Ectodermal cell (in vitro differentiated cells): ENCODE data around the gene TMED1.

Experiments used
- H3K27ac ChIP-seq: 2 replicates; pipeline ENCODE4 v1.7.0; 2013; ENCODE audit warnings: mild to moderate bottlenecking, low read depth, low read length; ENCODE audit not compliant: insufficient read depth, poor library complexity, severe bottlenecking
- H3K27me3 ChIP-seq: 2 replicates; pipeline ENCODE4 v1.7.0; 2013; ENCODE audit warnings: mild to moderate bottlenecking, low read length; ENCODE audit not compliant: insufficient read depth, control insufficient read depth, poor library complexity, severe bottlenecking
- H3K36me3 ChIP-seq: one replicate; pipeline ENCODE4 v1.7.0; 2013; ENCODE audit warnings: low read length; ENCODE audit not compliant: control insufficient read depth, insufficient read depth
- H3K4me1 ChIP-seq: one replicate; pipeline ENCODE4 v1.7.0; 2013; ENCODE audit warnings: low read length; ENCODE audit not compliant: control insufficient read depth, insufficient read depth
- H3K4me3 ChIP-seq: 2 replicates; pipeline ENCODE4 v1.7.0; 2013; ENCODE audit warnings: low read depth, low read length, control low read depth; ENCODE audit not compliant: insufficient read depth
- H3K9me3 ChIP-seq: 2 replicates; pipeline ENCODE4 v1.7.0; 2013; ENCODE audit warnings: mild to moderate bottlenecking, low read length, moderate library complexity; ENCODE audit not compliant: control insufficient read depth
- WGBS, 2 experiments: methylation state at CpG; one replicate each; pipeline ENCODE4 v1.1.7; 2013; ENCODE audit warnings: missing lambda C conversion rate in 2 of 2; 5-methylcytosine and 5-hydroxymethylcytosine counted together

The TMED1 gene

DNA sequence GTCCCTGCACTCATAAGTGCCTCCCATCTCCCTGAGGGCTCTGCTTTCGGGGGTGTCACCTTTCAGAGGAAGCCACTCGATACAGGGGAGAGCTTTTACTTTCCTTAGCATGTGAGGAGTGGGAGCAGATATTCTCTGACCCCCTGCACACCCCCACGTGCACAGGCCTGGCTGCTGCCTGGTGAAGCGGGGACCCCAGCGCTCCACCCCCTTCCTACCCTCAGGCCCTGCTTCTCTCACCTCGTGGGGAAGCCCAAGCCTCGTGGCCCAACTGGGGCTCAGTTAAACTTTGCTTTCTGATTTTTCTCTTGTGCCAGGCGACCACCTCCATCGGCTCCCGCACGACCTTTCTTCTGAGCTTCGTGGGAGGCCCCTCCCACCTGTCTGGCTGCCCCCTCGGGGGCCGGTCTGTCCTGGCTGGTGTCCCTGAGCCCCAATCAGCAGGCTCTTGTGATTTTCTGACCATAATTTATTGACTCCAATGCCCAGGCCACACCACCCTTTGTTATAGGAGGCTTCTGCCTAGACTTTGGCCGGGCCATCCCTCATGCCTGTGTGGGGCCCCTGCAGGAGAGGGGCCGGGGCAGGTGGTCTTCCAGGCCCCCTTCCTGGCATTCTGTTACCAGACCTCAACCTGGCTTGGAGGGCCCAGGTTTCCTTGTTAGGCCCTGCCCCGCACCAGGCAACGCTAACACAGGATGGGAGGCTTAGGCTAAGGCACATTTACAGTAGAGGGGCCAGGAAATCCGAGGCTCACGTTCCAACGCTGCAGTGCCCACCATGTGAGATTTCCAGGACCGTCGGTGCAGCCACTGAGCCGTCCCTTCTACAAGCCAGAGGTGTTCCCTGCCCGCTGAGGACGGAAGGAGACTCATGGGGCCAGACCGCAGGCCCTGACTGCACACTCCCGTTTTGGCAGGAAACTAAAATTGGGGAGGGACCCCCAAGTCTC is 3.7 kb downstream of the TMED1 start:
- Histone ChIP-seq H3K4me1 (no peaks in the 10 kb centered on the region), H3K27me3 (no peaks in the 10 kb centered on the region), H3K4me3 (no peak overlapping the region), H3K9me3 (no peaks in the 10 kb centered on the region), H3K36me3 (peaks cover 3% of the 10 kb centered on the region), H3K27ac (no peak overlapping the region)
- WGBS, 2 experiments = 94% methylated on average over 28 of the region's 28 CpGs

GRCh38 chr19:10830931-10831779 is 4.9 kb downstream of the TMED1 start:
- Histone ChIP-seq H3K27ac (no peak overlapping the region), H3K9me3 (no peaks in the 10 kb centered on the region), H3K4me1 (no peaks in the 10 kb centered on the region), H3K27me3 (no peaks in the 10 kb centered on the region), H3K36me3 (peaks cover 3% of the 10 kb centered on the region), H3K4me3 (no peak overlapping the region)
- 88 to 90% methylated on average over 33 of the region's 33 CpGs for WGBS, 2 experiments

GRCh38 chr19:10830370-10830769 is 5.6 kb downstream of the TMED1 start:
- Histone ChIP-seq H3K9me3 (no peaks in the 10 kb centered on the region), H3K27ac (no peak overlapping the region), H3K36me3 (peaks cover 3% of the 10 kb centered on the region), H3K27me3 (no peaks in the 10 kb centered on the region), H3K4me3 (no peak overlapping the region), H3K4me1 (no peaks in the 10 kb centered on the region)
- WGBS, 2 experiments = 92 to 95% methylated on average over 7 of the region's 7 CpGs

GRCh38 chr19:10829967-10830366 is 6.0 kb downstream of the TMED1 start:
- Histone ChIP-seq H3K27ac (no peak overlapping the region), H3K36me3 (peaks cover 3% of the 10 kb centered on the region), H3K4me3 (no peak overlapping the region), H3K27me3 (no peaks in the 10 kb centered on the region), H3K4me1 (no peaks in the 10 kb centered on the region), H3K9me3 (no peaks in the 10 kb centered on the region)
- 95 to 97% methylated on average over 16 of the region's 16 CpGs for WGBS, 2 experiments

DNA sequence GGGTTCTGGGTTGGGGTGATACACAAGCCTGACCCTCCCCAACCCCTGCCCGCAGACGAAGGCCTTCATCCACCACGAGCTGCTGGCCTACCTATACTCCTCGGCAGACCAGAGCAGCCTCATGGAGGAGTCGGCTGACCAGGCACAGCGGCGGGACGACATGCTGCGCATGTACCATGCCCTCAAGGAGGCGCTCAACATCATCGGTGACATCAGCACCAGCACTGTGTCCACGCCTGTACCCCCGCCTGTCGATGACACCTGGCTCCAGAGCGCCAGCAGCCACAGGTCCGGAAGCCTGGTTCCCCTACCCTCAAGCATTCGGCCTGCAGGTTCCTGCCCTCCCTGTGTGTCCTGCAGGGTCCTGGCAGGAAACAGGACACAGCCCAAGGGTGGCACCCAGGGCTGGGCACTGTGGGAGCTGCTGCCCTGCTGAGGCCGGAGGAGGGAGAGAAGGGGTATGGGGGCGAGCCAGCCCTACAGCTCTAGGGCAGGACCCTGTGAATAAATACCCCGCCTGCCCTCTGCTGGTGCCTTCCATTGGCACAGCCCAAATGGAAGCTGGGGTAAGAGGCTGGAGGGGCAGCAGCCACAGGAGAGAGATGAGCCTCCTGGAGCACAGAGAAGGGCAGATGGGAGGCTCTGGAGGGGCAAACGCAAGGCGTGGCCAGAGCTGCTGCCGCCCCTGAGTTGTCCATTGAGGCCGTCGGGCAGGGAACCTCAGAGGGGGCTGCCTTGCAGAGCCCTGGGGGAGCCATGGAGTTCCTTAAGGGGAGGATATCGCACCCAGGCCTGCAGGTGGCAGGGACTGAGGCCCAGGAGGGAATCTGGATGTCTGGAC is 6.8 kb downstream of the TMED1 start:
- Histone ChIP-seq H3K9me3 (no peaks in the 10 kb centered on the region), H3K4me3 (no peak overlapping the region), H3K27ac (peak overlapping the region; percentile 16), H3K36me3 (peaks cover 5% of the 10 kb centered on the region), H3K27me3 (no peaks in the 10 kb centered on the region), H3K4me1 (no peaks in the 10 kb centered on the region)
- 92 to 95% methylated on average over 26 of the region's 26 CpGs for WGBS, 2 experiments

DNA sequence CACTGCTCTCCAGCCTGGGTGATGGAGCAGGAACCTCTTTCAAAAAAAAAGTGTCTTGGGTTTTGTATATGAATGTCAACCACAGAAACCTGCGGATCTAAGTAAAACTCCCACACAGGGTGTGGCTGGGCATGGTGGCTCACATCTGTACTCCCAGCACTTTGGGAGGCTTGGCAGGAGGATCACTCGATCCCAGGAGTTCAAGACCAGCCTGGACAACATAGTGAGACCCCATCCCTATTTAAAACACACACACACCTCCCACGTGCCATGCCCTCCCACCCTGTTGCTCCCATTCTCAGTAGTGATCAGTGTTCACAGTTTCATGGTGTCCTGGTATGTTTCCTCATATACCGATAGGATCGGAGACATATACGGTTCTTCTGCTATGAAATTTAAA is 9.2 kb downstream of the TMED1 start:
- H3K4me1 ChIP-seq = no peaks in the 10 kb centered on the region
- 96 to 97% methylated on average over 6 of the region's 6 CpGs for WGBS, 2 experiments
- H3K36me3 ChIP-seq = peaks cover 9% of the 10 kb centered on the region

GRCh38 chr19:10826231-10826630 is 9.8 kb downstream of the TMED1 start:
- WGBS, 2 experiments = 94 to 97% methylated on average over 7 of the region's 7 CpGs
- H3K36me3 ChIP-seq = peaks cover 9% of the 10 kb centered on the region

More for the DNA sequence above, 9.2 kb downstream of the TMED1 start:
- no peaks in the 10 kb centered on the region for H3K9me3 ChIP-seq
- H3K27me3 ChIP-seq = no peaks in the 10 kb centered on the region
- no peak overlapping the region for H3K4me3 ChIP-seq
- no peak overlapping the region for H3K27ac ChIP-seq

DNA sequence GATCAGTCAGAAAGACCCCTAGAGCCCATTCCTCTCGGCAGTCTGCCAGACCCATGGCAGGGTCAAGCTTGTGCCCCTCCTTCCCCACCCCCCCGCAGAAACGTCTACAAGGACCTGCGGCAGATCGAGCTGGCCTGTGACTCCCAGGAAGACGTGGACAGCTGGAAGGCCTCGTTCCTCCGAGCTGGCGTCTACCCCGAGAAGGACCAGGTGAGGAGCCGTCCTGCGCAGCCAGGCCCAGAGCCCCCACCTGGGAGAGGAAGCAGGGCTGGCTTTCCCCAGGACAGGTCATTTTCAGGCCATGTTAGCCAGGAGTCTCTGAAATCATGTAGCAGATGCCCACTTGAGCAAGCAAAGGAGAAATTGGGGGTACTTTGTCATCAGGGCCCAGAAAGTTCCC is 12.3 kb downstream of the TMED1 start:
- peaks cover 19% of the 10 kb centered on the region for H3K36me3 ChIP-seq
- H3K9me3 ChIP-seq = no peaks in the 10 kb centered on the region
- no peaks in the 10 kb centered on the region for H3K4me1 ChIP-seq
- no peak overlapping the region for H3K27ac ChIP-seq
- WGBS, 2 experiments = 96 to 98% methylated on average over 12 of the region's 12 CpGs
- H3K27me3 ChIP-seq = no peaks in the 10 kb centered on the region
- H3K4me3 ChIP-seq = no peak overlapping the region

More at GRCh38 chr19:10826231-10826630, 9.8 kb downstream of the TMED1 start:
- no peaks in the 10 kb centered on the region for H3K27me3 ChIP-seq
- no peaks in the 10 kb centered on the region for H3K9me3 ChIP-seq
- H3K4me1 ChIP-seq = no peaks in the 10 kb centered on the region
- no peak overlapping the region for H3K4me3 ChIP-seq
- no peak overlapping the region for H3K27ac ChIP-seq

DNA sequence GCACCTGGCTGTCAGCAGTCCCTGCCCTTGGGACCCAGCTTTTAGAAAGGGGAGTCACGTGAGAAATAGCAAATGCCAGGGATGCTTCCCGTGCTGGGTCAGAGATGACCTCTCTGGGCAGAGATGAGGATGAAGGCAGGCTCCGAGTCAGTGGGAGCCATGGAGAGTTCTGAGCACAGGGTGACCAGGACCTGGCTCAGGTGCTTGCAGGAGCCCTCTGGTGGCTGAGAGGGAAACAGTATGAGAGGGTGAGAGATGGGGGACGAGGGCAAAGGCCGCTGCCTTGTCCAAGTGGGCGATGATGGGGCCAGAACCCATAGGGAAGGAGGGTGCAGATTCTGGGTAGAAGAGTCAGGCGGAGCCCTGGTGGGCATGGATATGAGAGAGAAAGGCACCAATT is 15.8 kb downstream of the TMED1 start:
- peaks cover 21% of the 10 kb centered on the region for H3K36me3 ChIP-seq
- H3K27me3 ChIP-seq = no peaks in the 10 kb centered on the region
- H3K9me3 ChIP-seq = no peaks in the 10 kb centered on the region
- H3K27ac ChIP-seq = no peak overlapping the region
- no peak overlapping the region for H3K4me3 ChIP-seq
- H3K4me1 ChIP-seq = no peaks in the 10 kb centered on the region
- 93 to 95% methylated on average over 7 of the region's 7 CpGs for WGBS, 2 experiments
